Daoy (cell line): ENCODE results near the gene DCDC1. TPM values are rescaled to one million over a fixed set of nuclear protein-coding genes. Genes with fewer than 3 reads are reported as not detected.

Experiments
- DNase-seq: peaks from one replicate; pipeline ENCODE4 v3.0.0-alpha.2; 2015; ENCODE audit warnings: low read depth
- total RNA-seq: library from RNA; depleted of rRNA; stranded (reverse); fragments of >200 nt; shearing (Covaris generic); gene quantifications from 2 replicates; pipeline ENCODE4 v1.2.3, GENCODE V29; 2014

Gene DCDC1
- total RNA-seq, 1 experiment from 2014 or later: 0.23 TPM

GRCh38 chr11:31102875-31103274, 266.7 kb downstream of the DCDC1 start:
- DNase-seq: no peak

- DNase-seq: no peak
Measured at GRCh38 chr11:31102316-31102715, 267.2 kb downstream of the DCDC1 start.

GRCh38 chr11:31096191-31096805, 273.2 kb downstream of the DCDC1 start:
- no peak for DNase-seq

GRCh38 chr11:31092638-31093037, 276.9 kb downstream of the DCDC1 start:
- no peak for DNase-seq

- no peak for DNase-seq
Measured at GRCh38 chr11:31089117-31089516, 280.4 kb downstream of the DCDC1 start.

- no peak for DNase-seq
Measured at GRCh38 chr11:31069447-31070205, 299.9 kb downstream of the DCDC1 start.

GRCh38 chr11:31060880-31061279, 308.7 kb downstream of the DCDC1 start:
- DNase-seq: no peak

- no peak for DNase-seq
Measured at GRCh38 chr11:31059529-31059928, 310.0 kb downstream of the DCDC1 start.

- DNase-seq: no peak
Measured at GRCh38 chr11:31050061-31050765, 319.3 kb downstream of the DCDC1 start.

GRCh38 chr11:31045335-31045734, 324.2 kb downstream of the DCDC1 start:
- DNase-seq: no peak

GRCh38 chr11:31030138-31030792, 339.3 kb downstream of the DCDC1 start:
- no peak for DNase-seq

GRCh38 chr11:31026315-31026714, 343.2 kb downstream of the DCDC1 start:
- no peak for DNase-seq

GRCh38 chr11:31022080-31022479, 347.5 kb downstream of the DCDC1 start:
- no peak for DNase-seq

GRCh38 chr11:31019786-31020185, 349.8 kb downstream of the DCDC1 start:
- no peak for DNase-seq

- no peak for DNase-seq
Measured at GRCh38 chr11:31005202-31005601, 364.3 kb downstream of the DCDC1 start.

GRCh38 chr11:31001427-31001826, 368.1 kb downstream of the DCDC1 start:
- no peak for DNase-seq

- no peak for DNase-seq
Measured at GRCh38 chr11:31000381-31000780, 369.2 kb downstream of the DCDC1 start.

- DNase-seq: no peak
Measured at GRCh38 chr11:30992513-30992849, 377.1 kb downstream of the DCDC1 start.

- DNase-seq: no peak
Measured at GRCh38 chr11:30991802-30992512, 377.6 kb downstream of the DCDC1 start.

- no peak for DNase-seq
Measured at GRCh38 chr11:30991376-30991775, 378.2 kb downstream of the DCDC1 start.

- DNase-seq: no peak
Measured at GRCh38 chr11:30990625-30991296, 378.8 kb downstream of the DCDC1 start.
